Urothelium cell line (cell line): ENCODE results near the gene TALDO1.

Experiments
- DNase-seq: peaks from one replicate; pipeline ENCODE4 v3.0.0; 2011; ENCODE audit warnings: low spot score, mixed read lengths
- FAIRE-seq: peaks from 2 replicates; lab custom pipeline; 2011; peaks lifted over from hg19 to GRCh38; lab: Jason Lieb, UNC

The TALDO1 gene

DNA sequence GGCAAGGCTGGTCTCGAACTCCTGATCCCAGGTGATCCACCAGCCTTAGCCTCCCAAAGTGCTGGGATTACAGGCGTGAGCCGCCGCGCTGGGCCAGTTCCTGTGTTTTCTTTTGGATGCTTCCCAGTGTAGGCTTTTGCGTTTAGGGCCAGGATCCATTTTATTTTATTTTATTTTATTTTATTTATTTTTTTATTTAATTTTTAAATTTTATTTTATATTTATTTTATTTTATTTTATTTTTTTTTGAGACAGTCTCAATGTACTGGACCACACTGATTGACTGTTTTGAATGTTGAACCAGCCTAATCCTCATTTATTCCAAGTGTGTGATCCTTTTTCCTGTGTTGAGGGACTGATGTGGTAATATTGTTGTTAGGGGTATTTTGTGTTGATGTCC, 32.8 kb upstream of the TALDO1 start:
- FAIRE-seq (no peak), DNase-seq (no peak)

DNA sequence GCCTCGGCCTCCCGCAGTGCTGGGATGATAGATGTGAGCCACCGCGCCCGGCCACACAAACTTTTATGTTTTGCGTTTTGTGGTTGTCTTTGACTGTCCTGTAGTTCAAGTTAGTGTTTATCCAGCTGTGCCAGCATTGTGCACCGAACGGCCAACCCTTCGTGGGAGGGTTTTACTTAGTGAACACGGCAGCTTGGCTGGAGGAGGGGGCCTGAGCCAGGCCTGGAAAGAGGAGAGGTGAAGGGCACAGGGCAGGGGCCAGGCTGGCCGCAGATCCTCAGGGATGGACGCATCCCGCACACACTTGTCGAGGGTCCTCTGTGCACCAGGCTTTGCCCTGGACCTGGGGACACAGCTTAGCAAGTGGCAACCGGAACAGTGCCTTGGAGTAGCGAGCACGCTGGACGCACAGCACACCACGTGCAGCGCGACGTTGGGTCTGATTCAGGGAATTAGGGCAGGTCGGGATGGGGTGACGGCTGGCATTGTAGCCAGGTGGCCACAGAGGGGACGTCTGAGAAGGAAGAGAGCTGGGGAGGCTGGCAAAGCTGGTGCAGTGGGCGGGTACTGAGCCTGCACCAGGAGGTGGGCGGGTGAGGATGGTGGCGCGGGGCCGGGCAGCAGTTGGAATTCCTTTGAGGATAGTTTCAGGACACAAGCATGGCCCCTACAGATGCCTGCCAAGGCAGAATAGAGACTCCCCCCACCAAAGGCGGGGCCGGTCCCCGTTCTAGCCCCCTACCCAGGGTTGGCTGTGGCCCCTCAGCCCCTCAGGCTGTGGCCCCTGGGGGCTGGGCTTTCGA, 27.8 kb upstream of the TALDO1 start:
- DNase-seq (no peak), FAIRE-seq (no peak)

DNA sequence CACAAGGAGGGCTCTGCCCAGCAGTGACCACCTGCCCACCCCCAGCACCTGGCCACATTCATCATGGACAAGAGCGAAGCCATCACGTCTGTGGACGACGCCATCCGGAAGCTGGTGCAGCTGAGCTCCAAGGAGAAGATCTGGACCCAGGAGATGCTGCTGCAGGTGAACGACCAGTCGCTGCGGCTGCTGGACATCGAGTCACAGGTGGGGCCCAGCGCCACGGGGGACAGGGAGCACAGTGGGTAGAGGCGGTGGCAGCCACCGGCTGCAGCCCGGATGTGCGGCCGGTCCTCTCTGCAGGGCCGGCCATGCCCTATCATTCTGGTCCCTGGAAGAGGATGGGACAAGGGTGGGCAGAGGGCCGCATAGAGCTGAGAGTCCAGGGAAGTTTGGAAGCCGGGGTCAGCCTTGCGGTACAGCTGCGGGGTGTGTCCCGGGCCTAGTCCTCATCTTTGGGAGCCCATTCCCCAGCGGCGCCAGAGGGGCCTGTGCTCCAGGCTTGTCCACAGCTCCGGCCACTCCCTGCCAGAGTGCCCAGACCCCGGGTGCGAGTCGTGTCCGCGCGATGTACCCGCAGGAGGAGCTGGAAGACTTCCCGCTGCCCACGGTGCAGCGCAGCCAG, 27.1 kb upstream of the TALDO1 start:
- no peak for DNase-seq
- no peak for FAIRE-seq

DNA sequence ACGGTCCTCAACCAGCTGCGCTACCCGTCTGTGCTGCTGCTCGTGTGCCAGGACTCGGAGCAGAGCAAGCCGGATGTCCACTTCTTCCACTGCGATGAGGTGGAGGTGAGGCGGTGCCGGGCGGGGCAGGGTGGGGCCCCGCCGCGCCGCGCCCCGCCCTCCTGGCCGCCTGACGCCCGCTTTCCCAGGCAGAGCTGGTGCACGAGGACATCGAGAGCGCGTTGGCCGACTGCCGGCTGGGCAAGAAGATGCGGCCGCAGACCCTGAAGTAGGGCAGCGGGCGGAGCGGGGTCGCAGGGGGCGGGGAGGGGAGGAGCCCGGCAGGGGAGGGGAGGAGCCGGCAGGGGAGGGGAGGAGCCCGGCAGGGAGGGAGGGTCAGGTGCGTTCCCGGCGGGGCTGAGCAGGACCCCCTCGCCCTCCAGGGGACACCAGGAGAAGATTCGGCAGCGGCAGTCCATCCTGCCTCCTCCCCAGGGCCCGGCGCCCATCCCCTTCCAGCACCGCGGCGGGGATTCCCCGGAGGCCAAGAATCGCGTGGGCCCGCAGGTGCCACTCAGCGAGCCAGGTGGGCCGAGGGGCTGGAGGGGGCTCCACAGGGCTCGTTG, 26.5 kb upstream of the TALDO1 start:
- DNase-seq = no peak
- FAIRE-seq = no peak

- FAIRE-seq (no peak), DNase-seq (no peak)
Measured at GRCh38 chr11:721247-721740, 26.0 kb upstream of the TALDO1 start.

- FAIRE-seq (no peak), DNase-seq (no peak)
Measured at GRCh38 chr11:721741-722345, 25.4 kb upstream of the TALDO1 start.

DNA sequence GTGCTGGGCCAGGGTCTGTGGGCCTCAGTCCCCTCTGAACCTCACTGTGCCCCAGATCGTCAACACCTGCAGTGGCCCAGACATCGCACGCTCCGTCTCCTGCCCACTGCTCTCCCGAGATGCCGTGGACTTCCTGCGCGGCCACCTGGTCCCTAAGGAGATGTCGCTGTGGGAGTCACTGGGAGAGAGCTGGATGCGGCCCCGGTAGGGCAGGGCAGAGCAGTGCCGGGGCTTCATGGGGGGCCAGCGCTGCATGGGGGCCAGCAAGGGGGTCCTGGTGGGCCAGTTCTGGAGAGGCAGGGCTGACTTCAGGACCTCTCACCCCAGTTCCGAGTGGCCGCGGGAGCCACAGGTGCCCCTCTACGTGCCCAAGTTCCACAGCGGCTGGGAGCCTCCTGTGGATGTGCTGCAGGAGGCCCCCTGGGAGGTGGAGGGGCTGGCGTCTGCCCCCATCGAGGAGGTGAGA, 24.9 kb upstream of the TALDO1 start:
- DNase-seq (no peak), FAIRE-seq (no peak)

DNA sequence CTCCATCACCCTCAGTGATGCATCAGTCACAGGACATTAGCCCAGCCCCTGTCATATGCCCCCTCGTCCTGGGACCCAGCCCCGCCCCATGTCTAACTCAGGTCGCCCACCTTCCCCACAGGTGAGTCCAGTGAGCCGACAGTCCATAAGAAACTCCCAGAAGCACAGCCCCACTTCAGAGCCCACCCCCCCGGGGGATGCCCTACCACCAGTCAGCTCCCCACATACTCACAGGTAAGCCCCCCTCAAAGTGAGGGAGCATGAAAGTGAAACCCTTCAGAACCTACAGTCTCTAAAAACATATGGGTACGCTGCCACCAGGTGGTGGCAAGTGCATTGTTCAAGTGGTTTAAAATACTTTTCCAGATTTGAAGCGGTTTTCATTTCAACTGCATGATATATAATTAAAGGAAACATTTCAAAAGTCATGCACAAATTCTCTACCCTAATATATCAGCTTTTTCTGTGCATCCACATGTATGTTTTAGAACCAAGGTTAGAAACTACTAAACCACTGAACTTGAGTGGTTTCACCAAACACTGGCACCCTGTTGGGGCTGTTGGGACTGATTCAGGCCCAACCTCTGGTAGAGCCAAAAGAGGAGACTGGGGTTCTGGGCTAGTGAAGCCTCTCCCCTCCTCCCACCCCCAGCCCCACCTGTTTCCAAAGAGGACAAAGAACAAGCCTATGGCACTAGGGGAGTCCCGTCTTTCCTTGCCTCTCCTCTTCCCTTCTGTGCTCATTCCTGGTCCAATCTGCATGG, 24.0 kb upstream of the TALDO1 start:
- FAIRE-seq (no peak), DNase-seq (no peak)

DNA sequence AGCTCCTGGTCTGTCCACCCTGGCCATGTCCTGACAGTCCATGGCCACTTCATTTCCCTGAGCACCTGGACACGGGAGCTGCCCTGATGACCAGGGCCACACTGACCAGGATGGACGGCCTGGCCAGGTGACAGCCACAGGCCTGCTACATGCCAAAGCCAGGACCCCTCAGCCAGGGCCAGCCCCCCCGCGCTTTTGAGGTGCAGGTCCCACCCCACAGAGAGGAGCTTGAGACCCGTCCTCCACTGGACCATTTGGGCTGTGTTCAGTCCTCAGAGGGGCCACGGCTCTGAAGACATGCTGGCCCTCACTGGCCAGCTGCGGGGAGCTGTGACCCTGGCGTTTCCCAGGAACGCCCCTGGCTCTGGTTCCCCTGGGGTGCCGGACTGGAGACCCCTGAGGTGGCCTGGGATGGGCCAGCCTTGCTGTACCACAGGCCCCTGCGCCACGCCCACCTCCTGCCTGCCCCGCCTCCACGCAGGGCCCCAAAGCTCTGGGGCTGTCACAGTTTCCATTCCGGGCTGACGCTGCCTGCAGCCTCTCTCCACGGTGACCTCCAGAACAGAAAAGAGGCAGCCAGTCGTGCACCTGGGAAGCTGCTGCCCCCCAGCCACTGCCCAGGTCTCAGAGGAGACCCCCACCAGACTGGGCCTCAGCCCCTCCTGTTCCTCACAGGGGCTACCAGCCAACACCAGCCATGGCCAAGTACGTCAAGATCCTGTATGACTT, 23.1 kb upstream of the TALDO1 start:
- DNase-seq = no peak
- FAIRE-seq = no peak

DNA sequence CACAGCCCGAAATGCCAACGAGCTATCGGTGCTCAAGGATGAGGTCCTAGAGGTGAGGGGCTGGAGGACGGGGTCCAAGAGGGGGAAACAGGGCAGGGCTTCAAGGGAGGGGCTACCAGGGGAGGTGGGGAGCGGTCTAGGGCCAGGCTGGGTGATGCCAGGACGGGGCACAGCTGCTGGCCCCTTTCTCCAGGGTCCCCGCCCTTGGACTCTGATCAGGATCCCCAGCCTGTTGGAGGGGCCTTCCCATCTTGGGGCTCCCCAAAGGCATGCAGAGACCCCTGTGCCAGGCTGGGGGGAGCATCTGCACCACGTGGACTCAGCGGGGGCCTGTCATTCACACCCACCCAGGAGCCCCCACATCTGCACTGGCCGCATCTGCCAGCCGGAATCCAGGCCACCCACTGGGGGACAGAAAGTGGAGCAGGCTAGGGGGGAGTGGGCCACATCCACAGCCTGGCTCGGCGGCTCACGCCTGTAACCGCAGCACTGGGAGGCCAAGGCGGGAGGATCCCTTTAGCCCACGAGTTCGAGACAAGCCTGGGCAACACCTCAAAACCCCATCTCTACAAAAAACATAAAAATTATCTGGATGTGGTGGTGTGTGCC, 22.4 kb upstream of the TALDO1 start:
- no peak for DNase-seq
- no peak for FAIRE-seq

GRCh38 chr11:725624-726202, 21.6 kb upstream of the TALDO1 start:
- no peak for DNase-seq
- FAIRE-seq = no peak

DNA sequence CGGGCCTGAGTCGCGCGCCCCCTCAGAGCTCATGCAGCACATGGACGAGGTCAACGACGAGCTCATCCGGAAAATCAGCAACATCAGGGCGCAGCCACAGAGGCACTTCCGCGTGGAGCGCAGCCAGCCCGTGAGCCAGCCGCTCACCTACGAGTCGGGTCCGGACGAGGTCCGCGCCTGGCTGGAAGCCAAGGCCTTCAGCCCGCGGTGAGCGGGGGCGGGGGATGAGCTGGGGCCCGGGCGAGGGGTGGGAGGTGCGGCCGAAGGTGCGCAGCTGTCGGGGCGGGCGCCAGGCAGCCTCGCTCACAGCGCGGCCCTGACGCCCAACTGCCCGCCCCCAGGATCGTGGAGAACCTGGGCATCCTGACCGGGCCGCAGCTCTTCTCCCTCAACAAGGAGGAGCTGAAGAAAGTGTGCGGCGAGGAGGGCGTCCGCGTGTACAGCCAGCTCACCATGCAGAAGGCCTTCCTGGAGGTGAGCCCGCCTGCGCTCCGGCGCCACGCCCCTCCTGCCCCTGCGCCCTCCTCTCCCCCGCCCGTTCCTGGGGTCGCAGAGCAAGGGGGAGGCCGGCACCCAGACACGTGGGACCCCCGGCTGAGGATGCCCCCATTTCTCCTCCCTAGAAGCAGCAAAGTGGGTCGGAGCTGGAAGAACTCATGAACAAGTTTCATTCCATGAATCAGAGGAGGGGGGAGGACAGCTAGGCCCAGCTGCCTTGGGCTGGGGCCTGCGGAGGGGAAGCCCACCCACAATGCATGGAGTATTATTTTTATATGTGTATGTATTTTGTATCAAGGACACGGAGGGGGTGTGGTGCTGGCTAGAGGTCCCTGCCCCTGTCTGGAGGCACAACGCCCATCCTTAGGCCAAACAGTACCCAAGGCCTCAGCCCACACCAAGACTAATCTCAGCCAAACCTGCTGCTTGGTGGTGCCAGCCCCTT, 20.7 kb upstream of the TALDO1 start:
- FAIRE-seq (no peak), DNase-seq (no peak)

DNA sequence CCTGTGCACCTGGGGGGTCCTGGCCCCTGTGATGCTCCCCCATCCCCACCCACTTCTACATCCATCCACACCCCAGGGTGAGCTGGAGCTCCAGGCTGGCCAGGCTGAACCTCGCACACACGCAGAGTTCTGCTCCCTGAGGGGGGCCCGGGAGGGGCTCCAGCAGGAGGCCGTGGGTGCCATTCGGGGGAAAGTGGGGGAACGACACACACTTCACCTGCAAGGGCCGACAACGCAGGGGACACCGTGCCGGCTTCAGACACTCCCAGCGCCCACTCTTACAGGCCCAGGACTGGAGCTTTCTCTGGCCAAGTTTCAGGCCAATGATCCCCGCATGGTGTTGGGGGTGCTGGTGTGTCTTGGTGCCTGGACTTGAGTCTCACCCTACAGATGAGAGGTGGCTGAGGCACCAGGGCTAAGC, 20.0 kb upstream of the TALDO1 start:
- DNase-seq (no peak), FAIRE-seq (no peak)

- no peak for FAIRE-seq
- peak; percentile 88 for DNase-seq
Measured at GRCh38 chr11:727859-728748, 19.2 kb upstream of the TALDO1 start.

GRCh38 chr11:728901-729491, 18.3 kb upstream of the TALDO1 start:
- DNase-seq (no peak), FAIRE-seq (no peak)

- no peak for FAIRE-seq
Measured at GRCh38 chr11:729492-730074, 17.7 kb upstream of the TALDO1 start.

More at GRCh38 chr11:729492-730074, 17.7 kb upstream of the TALDO1 start:
- DNase-seq = no peak
